H1 (cell line): ENCODE results near the gene ADM5. TPM values are rescaled to one million over a fixed set of nuclear protein-coding genes. Genes with fewer than 3 reads are reported as not detected.

Experiments used
- CTCF ChIA-PET: fragments of 300-600 bp; sonication (Branson Sonifier 250); formaldehyde crosslinking; loops from one replicate; lab custom pipeline; 2021; ENCODE audit not compliant: partially characterized antibody; lab: Charles Lee
- POLR2A ChIA-PET: fragments of 300-600 bp; sonication (Branson Sonifier 250); formaldehyde crosslinking; loops from one replicate; lab custom pipeline; 2021; ENCODE audit warnings: inconsistent platforms; ENCODE audit not compliant: partially characterized antibody; lab: Charles Lee
- DNase-seq, 2 experiments: peaks; one replicate each; pipeline versions ENCODE4 v3.0.0 to v3.0.0-alpha.2; 2010 to 2022; ENCODE audit warnings: low spot score in 2 of 2, low read depth in 1 of 2, mixed read lengths in 1 of 2
- FAIRE-seq: peaks from 2 replicates; lab custom pipeline; 2011; peaks lifted over from hg19 to GRCh38; lab: Jason Lieb, UNC
- H2AFZ ChIP-seq: 2 replicates; pipeline ENCODE4 v1.8.1; 2012; ENCODE audit warnings: low read length, inconsistent platforms
- H2AK5ac ChIP-seq: 2 replicates; pipeline ENCODE4 v1.6.1; 2013; ENCODE audit warnings: low read depth, low read length
- H2BK120ac ChIP-seq: replicated peaks from 2 replicates; pipeline ENCODE3; 2013; ENCODE audit warnings: low read depth, low read length, inconsistent platforms
- H2BK12ac ChIP-seq: 2 replicates; pipeline ENCODE4 v1.6.1; 2013; ENCODE audit warnings: low read depth, low read length
- H2BK15ac ChIP-seq: 2 replicates; pipeline ENCODE4 v1.6.1; 2013; ENCODE audit warnings: low read length
- H2BK20ac ChIP-seq: 2 replicates; pipeline ENCODE4 v1.6.1; 2013; ENCODE audit warnings: low read length
- H2BK5ac ChIP-seq: 2 replicates; pipeline ENCODE4 v1.6.1; 2013; ENCODE audit warnings: low read depth, low read length
- H3K14ac ChIP-seq: 2 replicates; pipeline ENCODE4 v1.6.1; 2013; ENCODE audit warnings: inconsistent platforms; ENCODE audit not compliant: insufficient read length
- H3K18ac ChIP-seq: 2 replicates; pipeline ENCODE4 v1.6.1; 2013; ENCODE audit warnings: low read length; ENCODE audit errors: extremely low read depth
- H3K23ac ChIP-seq: 2 replicates; pipeline ENCODE4 v1.6.1; 2013; ENCODE audit warnings: inconsistent platforms; ENCODE audit not compliant: insufficient read length
- H3K23me2 ChIP-seq: 2 replicates; pipeline ENCODE4 v1.6.1; 2013; ENCODE audit warnings: low read depth, low read length
- H3K27ac ChIP-seq: 2 replicates; pipeline ENCODE4 v1.6.1; 2011; ENCODE audit warnings: low read depth, low read length, inconsistent platforms
- H3K27me3 ChIP-seq, 4 experiments: replicated peaks in 1 of 4; 1 replicate in 1 of 4; 2 replicates in 3 of 4; pipeline versions ENCODE4 v1.6.1 to v1.8.1; 2011 to 2013; ENCODE audit warnings: low read length in 3 of 4, mild to moderate bottlenecking in 3 of 4, inconsistent platforms in 2 of 4, mixed read lengths in 2 of 4, moderate library complexity in 1 of 4; ENCODE audit not compliant: control insufficient read depth in 3 of 4, insufficient read depth in 3 of 4; ENCODE audit errors: extremely low read depth in 1 of 4
- H3K36me3 ChIP-seq, 4 experiments: 2 replicates each; pipeline versions ENCODE4 v1.6.1 to v1.8.1; 2011 to 2013; ENCODE audit warnings: mild to moderate bottlenecking in 4 of 4, low read length in 3 of 4, moderate library complexity in 2 of 4, control low read depth in 1 of 4, inconsistent platforms in 1 of 4; ENCODE audit not compliant: insufficient read depth in 4 of 4, control insufficient read depth in 2 of 4
- H3K4ac ChIP-seq: replicated peaks from 2 replicates; pipeline ENCODE3; 2013; ENCODE audit warnings: low read length, low read depth, mixed read lengths, inconsistent platforms; ENCODE audit not compliant: insufficient read length
- H3K4me1 ChIP-seq, 4 experiments: replicated peaks in 1 of 4; 1 replicate in 1 of 4; 2 replicates in 3 of 4; pipeline versions ENCODE4 v1.6.1 to v1.8.1; 2011 to 2013; ENCODE audit warnings: low read length in 3 of 4, inconsistent platforms in 2 of 4, mixed read lengths in 1 of 4; ENCODE audit not compliant: insufficient read depth in 4 of 4, control insufficient read depth in 3 of 4
- H3K4me2 ChIP-seq, 2 experiments: 2 replicates each; pipeline versions ENCODE4 v1.6.1 to v1.8.1; 2011 to 2013; ENCODE audit warnings: low read depth in 2 of 2, low read length in 2 of 2, control low read depth in 1 of 2, inconsistent platforms in 1 of 2, mild to moderate bottlenecking in 1 of 2; ENCODE audit not compliant: insufficient read depth in 1 of 2
- H3K4me3 ChIP-seq, 4 experiments: fragments of 200-600, 300-600 bp in 1 of 4; sonication (generic), shearing (Covaris generic), sonication (Bioruptor Twin) in 1 of 4; 2 replicates each; pipeline versions ENCODE4 v1.5.1 to v1.8.1; 2011 to 2016; ENCODE audit warnings: low read length in 4 of 4, low read depth in 3 of 4, control low read depth in 2 of 4, inconsistent platforms in 2 of 4, mild to moderate bottlenecking in 2 of 4, mixed read lengths in 1 of 4, moderate library complexity in 1 of 4; ENCODE audit not compliant: insufficient read depth in 2 of 4; ENCODE audit errors: extremely low read depth in 1 of 4
- H3K56ac ChIP-seq: replicated peaks from 2 replicates; pipeline ENCODE3; 2013; ENCODE audit warnings: low read depth, mild to moderate bottlenecking, mixed read lengths, low read length, inconsistent platforms; ENCODE audit not compliant: insufficient read length
- H3K79me1 ChIP-seq: 2 replicates; pipeline ENCODE4 v1.6.1; 2013; ENCODE audit warnings: low read depth, low read length, control low read depth
- H3K79me2 ChIP-seq, 2 experiments: 2 replicates each; pipeline versions ENCODE4 v1.6.1 to v1.8.1; 2012 to 2013; ENCODE audit warnings: low read length in 2 of 2, mild to moderate bottlenecking in 2 of 2, inconsistent platforms in 1 of 2; ENCODE audit not compliant: insufficient read depth in 2 of 2, control insufficient read depth in 1 of 2
- H3K9ac ChIP-seq, 4 experiments: replicated peaks in 1 of 4; 1 replicate in 1 of 4; 2 replicates in 3 of 4; pipeline versions ENCODE4 v1.6.1 to v1.8.1; 2011 to 2013; ENCODE audit warnings: low read depth in 3 of 4, low read length in 3 of 4, control low read depth in 2 of 4, mild to moderate bottlenecking in 2 of 4, moderate library complexity in 2 of 4, inconsistent platforms in 1 of 4; ENCODE audit errors: extremely low read depth in 1 of 4
- H3K9me3 ChIP-seq, 2 experiments: 2 replicates each; pipeline versions ENCODE4 v1.6.1 to v1.8.1; 2012 to 2013; ENCODE audit warnings: mild to moderate bottlenecking in 2 of 2, moderate library complexity in 2 of 2, control low read depth in 1 of 2, inconsistent platforms in 1 of 2, low read depth in 1 of 2, low read length in 1 of 2, mixed read lengths in 1 of 2; ENCODE audit not compliant: insufficient read depth in 2 of 2
- H4K20me1 ChIP-seq, 2 experiments: replicated peaks in 1 of 2; 2 replicates each; pipeline versions ENCODE3 to v1.8.1; 2011 to 2013; ENCODE audit warnings: inconsistent platforms in 2 of 2, low read length in 2 of 2, mild to moderate bottlenecking in 1 of 2; ENCODE audit not compliant: insufficient read depth in 2 of 2, control insufficient read depth in 1 of 2
- H4K5ac ChIP-seq: 2 replicates; pipeline ENCODE4 v1.6.1; 2013; ENCODE audit warnings: low read length, low read depth, mixed read lengths, inconsistent platforms; ENCODE audit not compliant: insufficient read length
- H4K8ac ChIP-seq: 2 replicates; pipeline ENCODE4 v1.8.0; 2013; ENCODE audit warnings: mild to moderate bottlenecking, moderate library complexity, low read length, inconsistent platforms; ENCODE audit not compliant: insufficient read depth; ENCODE audit errors: extremely low read depth
- H4K91ac ChIP-seq: replicated peaks from 2 replicates; pipeline ENCODE3; 2013; ENCODE audit warnings: low read length, mixed read lengths, inconsistent platforms; ENCODE audit not compliant: insufficient read length
- E2F6 ChIP-seq: IDR thresholded peaks from 2 replicates; pipeline ENCODE4 v1.6.1; 2012; ENCODE audit warnings: inconsistent platforms
- EZH2 ChIP-seq: fragments of 200-600 bp; sonication (generic); IDR thresholded peaks from 2 replicates; pipeline ENCODE4 v1.7.1; 2012; ENCODE audit warnings: low read depth, mild to moderate bottlenecking, moderate library complexity, low read length, inconsistent platforms; ENCODE audit not compliant: severe bottlenecking
- FOSL1 ChIP-seq: IDR thresholded peaks from 2 replicates; pipeline ENCODE4 v1.6.1; 2011; ENCODE audit warnings: mild to moderate bottlenecking, low read depth, low read length, moderate library complexity; ENCODE audit not compliant: insufficient read depth
- GTF2F1 ChIP-seq: IDR thresholded peaks from 2 replicates; pipeline ENCODE4 v1.6.1; 2012; ENCODE audit warnings: low read depth, low read length, improper control_type of control experiment, borderline replicate concordance
- HDAC6 ChIP-seq: IDR thresholded peaks from one replicate; pipeline ENCODE4 v1.7.1; 2012; ENCODE audit warnings: low read depth, mild to moderate bottlenecking, inconsistent platforms, low read length, moderate library complexity
- MAFK ChIP-seq: IDR thresholded peaks from 2 replicates; pipeline ENCODE4 v1.6.1; 2012; ENCODE audit warnings: low read depth, mild to moderate bottlenecking, improper control_type of control experiment, low read length
- POLR2A ChIP-seq, 2 experiments: IDR thresholded peaks; 1 replicate in 1 of 2; 2 replicates in 1 of 2; pipeline ENCODE4 v1.6.1; 2011; ENCODE audit warnings: low read depth in 2 of 2, low read length in 2 of 2, mild to moderate bottlenecking in 2 of 2; ENCODE audit errors: control extremely low read depth in 1 of 2
- POLR2AphosphoS5 ChIP-seq: IDR thresholded peaks from 2 replicates; pipeline ENCODE4 v1.6.1; 2011; ENCODE audit warnings: low read depth, low read length
- RAD21 ChIP-seq, 2 experiments: IDR thresholded peaks in 1 of 2; conservative IDR thresholded peaks in 1 of 2; 2 replicates each; pipeline ENCODE4 v1.6.1; 2011; ENCODE audit warnings: low read depth in 2 of 2, low read length in 2 of 2, improper control_type of control experiment in 1 of 2, inconsistent platforms in 1 of 2, mild to moderate bottlenecking in 1 of 2, moderate library complexity in 1 of 2
- RBBP5 ChIP-seq: IDR thresholded peaks from 2 replicates; pipeline ENCODE4 v1.7.1; 2012; ENCODE audit warnings: low read depth, mild to moderate bottlenecking, inconsistent platforms, low read length, moderate library complexity, borderline replicate concordance
- SUZ12 ChIP-seq: fragments of 200-600 bp; sonication (generic); IDR thresholded peaks from 2 replicates; pipeline ENCODE4 v1.6.1; 2012; ENCODE audit warnings: mild to moderate bottlenecking, inconsistent platforms, low read length, moderate library complexity, mixed read lengths
- TAF7 ChIP-seq: optimal IDR thresholded peaks from 2 replicates; pipeline ENCODE3; 2011; ENCODE audit warnings: low read depth, mild to moderate bottlenecking, inconsistent platforms, low read length, moderate library complexity, borderline replicate concordance
- TBP ChIP-seq: IDR thresholded peaks from 2 replicates; pipeline ENCODE4 v1.6.1; 2011; ENCODE audit warnings: low read depth, low read length, improper control_type of control experiment
- WGBS, 2 experiments: shearing (Covaris generic) in 1 of 2; methylation state at CpG; one replicate each; pipeline versions ENCODE4 v1.1.6 to v1.1.7; 2013 to 2015; ENCODE audit warnings: low lambda C conversion rate in 2 of 2, mixed read lengths in 2 of 2, inconsistent platforms in 1 of 2, low coverage in 1 of 2, missing lambda C conversion rate in 1 of 2; ENCODE audit not compliant: insufficient replicate concordance in 2 of 2, insufficient coverage in 1 of 2, insufficient read length in 1 of 2; ENCODE audit errors: extremely low coverage in 1 of 2, missing lambda C conversion rate in 1 of 2; 5-methylcytosine and 5-hydroxymethylcytosine counted together
- polyA plus RNA-seq, 7 experiments: library from polyadenylated mRNA; depleted of rRNA in 3 of 7; stranded (reverse) in 5 of 7; unstranded in 2 of 7; fragments of >200 nt in 5 of 7; fragments of 200-250 nt in 2 of 7; gene quantifications; 1 replicate in 5 of 7; 2 replicates in 1 of 7; 4 replicates in 1 of 7; pipeline versions ENCODE4 v1.2.1 to v1.2.3, GENCODE V29; 2011 to 2013; ENCODE audit warnings: missing spikeins in 2 of 7, mixed read lengths in 2 of 7
- total RNA-seq: library from RNA; stranded (reverse); fragmentation: NEBNext Ultra II Directional; extraction: Animal tissue kit (Norgen Biotek cat#: 25700); gene quantifications from 2 replicates; pipeline ENCODE4 v1.2.1, GENCODE V29; 2021

Gene ADM5
- total and polyA plus RNA-seq, 2 of the 8 experiments (the other 6 are each of a cell fraction or from before 2014, with no cell fraction given), result 2.5 to 2.6 TPM

DNA sequence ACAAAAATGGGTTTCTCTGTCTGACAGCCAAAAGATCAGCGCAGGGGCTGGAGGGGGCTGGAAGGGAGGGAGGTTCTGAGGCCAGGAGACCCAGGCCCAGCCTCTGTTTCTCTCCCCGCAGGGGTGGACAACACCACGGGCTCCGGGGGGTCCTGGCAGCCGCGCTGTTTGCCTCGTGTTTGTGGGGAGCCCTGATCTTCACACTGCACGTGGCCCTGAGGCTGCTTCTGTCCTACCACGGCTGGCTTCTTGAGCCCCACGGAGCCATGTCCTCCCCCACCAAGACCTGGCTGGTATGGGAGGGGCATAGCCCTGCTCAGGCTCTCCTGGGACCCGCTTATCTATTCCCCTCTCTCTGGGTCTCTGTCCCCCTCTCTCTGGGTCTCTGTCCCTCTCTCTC, 11.2 kb downstream of the ADM5 start:
- no peak overlapping the region for H3K9ac ChIP-seq
- H3K14ac ChIP-seq, result no peak overlapping the region
- no peak overlapping the region for H2AK5ac ChIP-seq
- no peaks in the 10 kb centered on the region for H3K23me2 ChIP-seq
- no peak overlapping the region for H3K18ac ChIP-seq
- H2BK120ac ChIP-seq, result no peak overlapping the region
- H3K4me3 ChIP-seq, result no peak overlapping the region
- no peak overlapping the region for H2AFZ ChIP-seq
- no peak for DNase-seq
- H4K5ac ChIP-seq, result no peak overlapping the region
- WGBS, 2 experiments, result 91% methylated on average over 11 of the region's 11 CpGs; no CpG with 5 or more reads in 1 of the 2 experiments
- H3K56ac ChIP-seq, result no peak overlapping the region
- H3K4ac ChIP-seq, result no peak overlapping the region
- H3K79me1 ChIP-seq, result no peaks in the 10 kb centered on the region
- no peak overlapping the region; the same call in 1 of the 2 replicates for H4K8ac ChIP-seq
- no peak for FAIRE-seq
- H3K23ac ChIP-seq, result no peak overlapping the region
- CTCF ChIA-PET, result interaction anchor here (0.6 to 1.2 kb wide), 5 partner anchors 11 to 130 kb away, joined by 3 to 4 read pairs (median 3); partner anchors contain the start of gene ADM5
- H3K79me2 ChIP-seq, result no peaks in the 10 kb centered on the region
- POLR2A ChIA-PET, result interaction anchor here (0.6 to 3.9 kb wide), 9 partner anchors 9 to 97 kb away, joined by 3 to 14 read pairs (median 4); partner anchors contain the start of genes ADM5 and CPT1C
- H3K4me1 ChIP-seq, result no peaks in the 10 kb centered on the region
- H2BK20ac ChIP-seq, result no peak overlapping the region
- no peak overlapping the region for H2BK12ac ChIP-seq
- no peak overlapping the region for H2BK15ac ChIP-seq
- no peak overlapping the region for H3K4me2 ChIP-seq
- H3K27me3 ChIP-seq, result no peaks in the 10 kb centered on the region
- H3K27ac ChIP-seq, result no peak overlapping the region
- H4K20me1 ChIP-seq, result peaks cover 0 to 1% of the 10 kb centered on the region in 2 experiments
- no peak overlapping the region for H4K91ac ChIP-seq
- peaks cover 8 to 26% (median 19%) of the 10 kb centered on the region in 4 experiments for H3K36me3 ChIP-seq
- no peak overlapping the region for H2BK5ac ChIP-seq
- H3K9me3 ChIP-seq, result no peaks in the 10 kb centered on the region
- TF ChIP-seq TAF7 (no peak), MAFK (no peak), RBBP5 (no peak), HDAC6 (no peak), TBP (no peak), POLR2AphosphoS5 (no peak), RAD21 (IDR thresholded peaks at IDR 0.05 in 1 of 2, conservative IDR thresholded peaks at IDR 0.05 in 1 of 2; ENCODE audit: low read depth in 2 of 2, low read length in 2 of 2) (no peak), POLR2A (IDR thresholded peaks at IDR 0.05; ENCODE audit: control extremely low read depth in 1 of 2, low read depth in 2 of 2, low read length in 2 of 2) (no peak), E2F6 (no peak), EZH2 (no peak), FOSL1 (no peak), GTF2F1 (no peak), SUZ12 (no peak)
